GM19455 (cell line): Measurements from ENCODE around the gene FAM136A.
"Not testable (repeated sequence)": the region's sequence is repeated elsewhere in the genome, so short reads cannot be mapped to it uniquely, and the experiment has no call there.

ENCODE experiments used
- ATAC-seq: cut with Tn5 transposase; IDR thresholded peaks from one replicate; pipeline ENCODE4 v1.9.1; 2021; ENCODE audit not compliant: unreplicated experiment

FAM136A gene

GRCh38 chr2:70301344-70302194 lies at the start of gene FAM136A:
Gene FAM136A, minus strand, starts transcription at chr2:70302067. Its CDS starts 56 bp downstream, at chr2:70302011.
- ATAC-seq: peak; percentile 78

- ATAC-seq: no peak
Observed at GRCh38 chr2:70349921-70350685, 48.2 kb upstream of the FAM136A start.

GRCh38 chr2:70347831-70348230 lies 46.0 kb upstream of the FAM136A start:
- no peak for ATAC-seq

- ATAC-seq: no peak
Observed at GRCh38 chr2:70344195-70344594, 42.3 kb upstream of the FAM136A start.

GRCh38 chr2:70341477-70341765 lies 39.6 kb upstream of the FAM136A start:
- ATAC-seq: no peak

- ATAC-seq: no peak
Observed at GRCh38 chr2:70340761-70341476, 39.1 kb upstream of the FAM136A start.

- no peak for ATAC-seq
Observed at GRCh38 chr2:70340075-70340474, 38.2 kb upstream of the FAM136A start.

- no peak for ATAC-seq
Observed at GRCh38 chr2:70336552-70336951, 34.7 kb upstream of the FAM136A start.

- ATAC-seq: no peak
Observed at GRCh38 chr2:70331012-70331411, 29.1 kb upstream of the FAM136A start.

- no peak for ATAC-seq
Observed at GRCh38 chr2:70330476-70330875, 28.6 kb upstream of the FAM136A start.

- ATAC-seq: no peak
Observed at GRCh38 chr2:70328921-70329561, 27.2 kb upstream of the FAM136A start.

GRCh38 chr2:70325875-70326274 lies 24.0 kb upstream of the FAM136A start:
- ATAC-seq: no peak

- no peak for ATAC-seq
Observed at GRCh38 chr2:70322518-70322917, 20.7 kb upstream of the FAM136A start.

- ATAC-seq: no peak
Observed at GRCh38 chr2:70321370-70321769, 19.5 kb upstream of the FAM136A start.

- ATAC-seq: no peak
Observed at GRCh38 chr2:70314640-70315039, 12.8 kb upstream of the FAM136A start.

- no peak for ATAC-seq
Observed at GRCh38 chr2:70312560-70312959, 10.7 kb upstream of the FAM136A start.

- no peak for ATAC-seq
Observed at GRCh38 chr2:70310899-70311298, 9.0 kb upstream of the FAM136A start.

GRCh38 chr2:70305531-70305930 lies 3.7 kb upstream of the FAM136A start:
- ATAC-seq: no peak

GRCh38 chr2:70304498-70304897 lies 2.6 kb upstream of the FAM136A start:
- no peak for ATAC-seq

- no peak for ATAC-seq
Observed at GRCh38 chr2:70303186-70303585, 1.3 kb upstream of the FAM136A start.

GRCh38 chr2:70302195-70302546 lies 304 bp upstream of the FAM136A start:
- not testable (repeated sequence) for ATAC-seq
